D721Med (cell line): ENCODE measurements around the gene RPRD2.
A peak's percentile ranks its signal among the peaks of the same experiment; 100 is the strongest.

Experiments used
- DNase-seq: peaks from one replicate; pipeline ENCODE4 v3.0.0; 2011; ENCODE audit warnings: low spot score; ENCODE audit not compliant: insufficient read length
- FAIRE-seq: peaks from 2 replicates; lab custom pipeline; 2011; peaks lifted over from hg19 to GRCh38; lab: Jason Lieb, UNC
- TF ChIP-seq, protein P1 (sequence below): IDR thresholded peaks from 2 replicates; pipeline ENCODE4 v1.5.1; 2012; ENCODE audit warnings: mild to moderate bottlenecking, control low read depth; ENCODE audit not compliant: insufficient read depth; ENCODE audit errors: missing control alignments

Gene RPRD2

GRCh38 chr1:150352866-150353265 is 11.1 kb upstream of the RPRD2 start:
- DNase-seq (no peak), FAIRE-seq (no peak)
- TF ChIP-seq, protein P1, sequence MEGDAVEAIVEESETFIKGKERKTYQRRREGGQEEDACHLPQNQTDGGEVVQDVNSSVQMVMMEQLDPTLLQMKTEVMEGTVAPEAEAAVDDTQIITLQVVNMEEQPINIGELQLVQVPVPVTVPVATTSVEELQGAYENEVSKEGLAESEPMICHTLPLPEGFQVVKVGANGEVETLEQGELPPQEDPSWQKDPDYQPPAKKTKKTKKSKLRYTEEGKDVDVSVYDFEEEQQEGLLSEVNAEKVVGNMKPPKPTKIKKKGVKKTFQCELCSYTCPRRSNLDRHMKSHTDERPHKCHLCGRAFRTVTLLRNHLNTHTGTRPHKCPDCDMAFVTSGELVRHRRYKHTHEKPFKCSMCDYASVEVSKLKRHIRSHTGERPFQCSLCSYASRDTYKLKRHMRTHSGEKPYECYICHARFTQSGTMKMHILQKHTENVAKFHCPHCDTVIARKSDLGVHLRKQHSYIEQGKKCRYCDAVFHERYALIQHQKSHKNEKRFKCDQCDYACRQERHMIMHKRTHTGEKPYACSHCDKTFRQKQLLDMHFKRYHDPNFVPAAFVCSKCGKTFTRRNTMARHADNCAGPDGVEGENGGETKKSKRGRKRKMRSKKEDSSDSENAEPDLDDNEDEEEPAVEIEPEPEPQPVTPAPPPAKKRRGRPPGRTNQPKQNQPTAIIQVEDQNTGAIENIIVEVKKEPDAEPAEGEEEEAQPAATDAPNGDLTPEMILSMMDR: no peak

DNA sequence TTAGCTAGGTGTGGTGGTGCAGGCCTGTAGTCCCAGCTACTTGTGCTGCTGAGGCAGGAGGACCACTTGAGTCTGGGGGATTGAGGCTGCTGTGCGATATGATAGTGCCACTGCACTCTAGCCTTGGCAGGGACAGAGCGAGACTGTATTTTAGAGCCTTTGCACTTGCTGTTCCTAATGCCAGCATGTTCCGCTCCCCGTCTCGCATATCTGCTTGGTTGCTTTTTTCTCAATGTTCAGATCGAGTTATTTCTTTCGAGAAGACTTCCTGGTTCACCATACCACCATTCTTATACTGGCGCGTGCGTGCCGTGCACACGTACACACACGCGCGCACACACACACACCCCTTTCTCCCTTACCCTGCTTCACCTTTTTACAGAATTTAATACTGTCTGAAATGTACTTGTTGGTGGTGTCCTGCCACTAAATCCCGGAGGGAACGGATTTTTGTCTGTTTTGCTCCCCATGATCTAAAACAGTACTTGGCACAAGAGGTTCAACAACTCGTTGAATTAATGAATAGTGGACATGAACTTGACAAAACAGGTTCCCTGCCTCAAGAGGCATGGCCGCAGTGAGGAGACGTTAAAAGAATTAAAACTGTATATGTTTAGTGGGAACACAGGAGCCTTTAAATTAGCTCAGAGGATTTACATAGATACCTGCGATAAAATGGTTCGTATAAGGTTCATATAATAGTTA is 1.1 kb upstream of the RPRD2 start:
- DNase-seq: no peak
- TF ChIP-seq, protein P1: no peak
- FAIRE-seq: no peak

GRCh38 chr1:150364231-150365003 is 470 bp downstream of the RPRD2 start:
- TF ChIP-seq, protein P1: no peak
- DNase-seq: no peak
- no peak for FAIRE-seq

DNA sequence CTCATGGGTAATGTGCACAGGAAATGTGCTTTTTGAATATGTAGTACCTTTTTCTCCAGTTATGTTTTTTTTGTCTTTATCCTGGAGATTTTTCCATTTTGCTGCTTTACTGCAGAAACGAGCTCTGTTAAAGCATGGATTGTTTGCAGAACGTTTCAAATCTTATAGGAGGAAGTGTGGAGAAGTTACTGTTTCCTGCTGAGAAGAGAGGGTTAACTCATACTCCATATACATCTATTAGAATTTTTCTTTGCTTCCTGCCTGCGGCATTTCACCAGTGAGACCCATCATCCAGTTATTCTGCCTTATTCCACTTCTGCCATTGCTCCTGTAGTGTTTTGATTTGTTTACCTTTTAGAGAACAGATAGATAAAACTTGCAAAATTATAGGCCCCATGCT is 2.0 kb downstream of the RPRD2 start:
- TF ChIP-seq, protein P1: no peak
- FAIRE-seq: no peak
- DNase-seq: no peak

GRCh38 chr1:150366416-150367296 is 2.7 kb downstream of the RPRD2 start:
- TF ChIP-seq, protein P1: no peak
- DNase-seq (no peak), FAIRE-seq (peak; percentile 55)

GRCh38 chr1:150371110-150371509 is 7.2 kb downstream of the RPRD2 start:
- DNase-seq: no peak
- FAIRE-seq: no peak
- TF ChIP-seq, protein P1: no peak
